ENCODE data around the gene RPS6KA6.

- no peak for TF ChIP-seq TAF1 (IDR thresholded peaks at IDR 0.05; ENCODE audit: borderline replicate concordance, low read depth, low read length)
- TF ChIP-seq POLR2AphosphoS5 (IDR thresholded peaks at IDR 0.05; ENCODE audit: low read depth, low read length) = no peak
- TF ChIP-seq POLR2A (IDR thresholded peaks at IDR 0.05; ENCODE audit: low read depth, low read length) = no peak
Measured at GRCh38 chrX:84108584-84108983, 79.4 kb downstream of the RPS6KA6 start.

All from GM12892 (cell line).